ENCODE results near the gene NCAM1. TPM values are rescaled to one million over a fixed set of nuclear protein-coding genes. Genes with fewer than 3 reads are reported as not detected.

Gene NCAM1
- total RNA-seq, 1 experiment from 2014 or later, result not detected

DNA sequence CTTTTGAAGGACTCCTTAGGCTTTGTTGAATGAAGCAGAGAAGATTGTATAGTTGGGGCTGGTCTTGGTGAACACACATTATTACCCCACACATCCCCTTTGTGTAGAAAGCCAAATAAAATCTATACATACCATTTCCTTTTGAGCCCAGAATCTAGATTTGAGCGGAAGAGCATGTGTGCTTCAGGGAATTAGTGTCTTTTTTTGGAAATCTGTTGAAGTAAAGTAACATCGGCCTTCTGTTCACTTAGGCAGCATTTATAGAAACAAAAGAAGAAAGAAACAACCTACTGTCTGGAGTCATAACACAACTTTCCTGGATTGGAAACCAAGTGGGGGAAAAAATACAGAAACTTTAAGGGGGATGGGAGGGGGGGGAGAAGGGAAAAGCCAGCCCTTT lies 315.2 kb downstream of the NCAM1 start:
- no peaks in the 10 kb centered on the region for H3K4me1 ChIP-seq (ENCODE audit: insufficient read depth, low read length)
- TF ChIP-seq EZH2phosphoT487 (IDR thresholded peaks at IDR 0.05; ENCODE audit: borderline replicate concordance, low read length), result no peak
- TF ChIP-seq, protein P1, sequence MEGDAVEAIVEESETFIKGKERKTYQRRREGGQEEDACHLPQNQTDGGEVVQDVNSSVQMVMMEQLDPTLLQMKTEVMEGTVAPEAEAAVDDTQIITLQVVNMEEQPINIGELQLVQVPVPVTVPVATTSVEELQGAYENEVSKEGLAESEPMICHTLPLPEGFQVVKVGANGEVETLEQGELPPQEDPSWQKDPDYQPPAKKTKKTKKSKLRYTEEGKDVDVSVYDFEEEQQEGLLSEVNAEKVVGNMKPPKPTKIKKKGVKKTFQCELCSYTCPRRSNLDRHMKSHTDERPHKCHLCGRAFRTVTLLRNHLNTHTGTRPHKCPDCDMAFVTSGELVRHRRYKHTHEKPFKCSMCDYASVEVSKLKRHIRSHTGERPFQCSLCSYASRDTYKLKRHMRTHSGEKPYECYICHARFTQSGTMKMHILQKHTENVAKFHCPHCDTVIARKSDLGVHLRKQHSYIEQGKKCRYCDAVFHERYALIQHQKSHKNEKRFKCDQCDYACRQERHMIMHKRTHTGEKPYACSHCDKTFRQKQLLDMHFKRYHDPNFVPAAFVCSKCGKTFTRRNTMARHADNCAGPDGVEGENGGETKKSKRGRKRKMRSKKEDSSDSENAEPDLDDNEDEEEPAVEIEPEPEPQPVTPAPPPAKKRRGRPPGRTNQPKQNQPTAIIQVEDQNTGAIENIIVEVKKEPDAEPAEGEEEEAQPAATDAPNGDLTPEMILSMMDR (conservative IDR thresholded peaks at IDR 0.05; ENCODE audit: low read depth, low read length), result no peak
- no peak for TF ChIP-seq EZH2 (IDR thresholded peaks at IDR 0.05; ENCODE audit: low read length, unreplicated experiment)
- no peak for DNase-seq
- no peak overlapping the region for H2AFZ ChIP-seq (ENCODE audit: low read length)
- H3K9me3 ChIP-seq (ENCODE audit: low read length), result no peaks in the 10 kb centered on the region
- H4K20me1 ChIP-seq (ENCODE audit: low read length), result no peaks in the 10 kb centered on the region
- CTCF ChIA-PET, result no interaction called here
- intact Hi-C loops (cut with micrococcal nuclease), result no loop called here
- H3K36me3 ChIP-seq (ENCODE audit: low read depth, low read length), result no peaks in the 10 kb centered on the region
- no peak overlapping the region for H3K4me3 ChIP-seq (ENCODE audit: low read length)
- no peaks in the 10 kb centered on the region for H3K9me2 ChIP-seq (replicated peaks; ENCODE audit: low read length)
- H3K9ac ChIP-seq (ENCODE audit: low read length), result no peak overlapping the region
- H3K4me2 ChIP-seq (ENCODE audit: low read length), result no peak overlapping the region
- ATAC-seq, result no peak
- no TSS peak for BruUV-seq (replicated peaks)
- no peaks in the 10 kb centered on the region for H3K79me2 ChIP-seq (ENCODE audit: low read length)
- POLR2A ChIA-PET (ENCODE audit: unreplicated experiment), result no interaction called here
- H3K27ac ChIP-seq (ENCODE audit: low read length), result no peak overlapping the region
- no peaks in the 10 kb centered on the region for H3F3A ChIP-seq (ENCODE audit: low read length, unreplicated experiment)
- peaks cover 38% of the 10 kb centered on the region for H3K27me3 ChIP-seq (ENCODE audit: low read length)

DNA sequence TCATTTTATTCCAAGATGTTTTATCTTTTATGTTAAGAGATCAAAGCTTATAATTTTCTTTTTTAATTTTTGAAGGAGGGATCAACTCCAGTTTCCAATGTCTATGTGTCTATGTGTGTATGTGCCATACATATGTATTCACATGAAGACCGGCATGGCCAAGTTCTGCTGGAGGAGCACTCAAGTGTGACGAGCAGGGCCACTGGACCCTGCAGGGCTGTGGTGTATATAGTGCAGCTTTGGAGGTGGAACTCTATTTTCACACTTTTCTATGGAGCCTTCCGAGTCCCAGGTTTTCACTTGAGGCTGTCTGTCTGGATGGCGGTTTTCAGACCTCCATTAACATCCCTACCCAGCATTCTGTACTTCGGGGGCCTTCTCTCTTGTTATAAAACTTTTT lies 316.7 kb downstream of the NCAM1 start:
- intact Hi-C loops (cut with micrococcal nuclease), result no loop called here
- ATAC-seq (no peak), DNase-seq (no peak)
- TF ChIP-seq EZH2 (IDR thresholded peaks at IDR 0.05; ENCODE audit: low read length, unreplicated experiment) (no peak), EZH2phosphoT487 (IDR thresholded peaks at IDR 0.05; ENCODE audit: borderline replicate concordance, low read length) (no peak)
- TF ChIP-seq, protein P1 (conservative IDR thresholded peaks at IDR 0.05; ENCODE audit: low read depth, low read length), result no peak
- Histone ChIP-seq H3K4me2 (ENCODE audit: low read length) (no peak overlapping the region), H3K79me2 (ENCODE audit: low read length) (no peaks in the 10 kb centered on the region), H3F3A (ENCODE audit: low read length, unreplicated experiment) (no peaks in the 10 kb centered on the region), H4K20me1 (ENCODE audit: low read length) (no peaks in the 10 kb centered on the region), H3K9me2 (replicated peaks; ENCODE audit: low read length) (no peaks in the 10 kb centered on the region), H3K9ac (ENCODE audit: low read length) (no peak overlapping the region), H2AFZ (ENCODE audit: low read length) (no peak overlapping the region), H3K27ac (ENCODE audit: low read length) (no peak overlapping the region), H3K4me3 (ENCODE audit: low read length) (no peak overlapping the region), H3K4me1 (ENCODE audit: insufficient read depth, low read length) (no peaks in the 10 kb centered on the region), H3K9me3 (ENCODE audit: low read length) (no peaks in the 10 kb centered on the region), H3K27me3 (ENCODE audit: low read length) (peaks cover 38% of the 10 kb centered on the region), H3K36me3 (ENCODE audit: low read depth, low read length) (no peaks in the 10 kb centered on the region)
- BruUV-seq (replicated peaks), result no TSS peak
- CTCF ChIA-PET, result no interaction called here
- POLR2A ChIA-PET (ENCODE audit: unreplicated experiment), result no interaction called here

DNA sequence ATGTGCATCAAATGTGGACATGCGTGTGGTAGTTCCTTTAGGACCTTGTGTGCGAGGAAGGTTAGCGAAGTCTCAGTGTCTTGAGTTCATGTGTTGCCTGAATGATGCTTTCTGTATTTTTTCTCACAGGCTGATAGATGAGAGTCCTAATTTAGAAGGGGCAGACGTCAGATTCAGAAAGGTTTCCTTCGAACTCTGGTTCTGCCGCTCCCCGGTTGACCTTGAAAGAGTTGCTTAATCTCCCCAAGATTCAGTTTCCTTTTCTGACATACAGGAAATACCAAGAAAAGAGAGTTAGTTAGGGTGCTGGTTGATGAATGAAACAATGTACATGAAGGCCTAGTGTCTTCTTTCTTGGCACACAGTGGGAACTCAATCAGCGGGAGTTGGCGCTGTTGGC lies 317.3 kb downstream of the NCAM1 start:
- BruUV-seq (replicated peaks), result no TSS peak
- Histone ChIP-seq H3K36me3 (ENCODE audit: low read depth, low read length) (no peaks in the 10 kb centered on the region), H3K4me3 (ENCODE audit: low read length) (no peak overlapping the region), H3K79me2 (ENCODE audit: low read length) (no peaks in the 10 kb centered on the region), H3K4me2 (ENCODE audit: low read length) (no peak overlapping the region), H3K4me1 (ENCODE audit: insufficient read depth, low read length) (no peaks in the 10 kb centered on the region), H4K20me1 (ENCODE audit: low read length) (no peaks in the 10 kb centered on the region), H2AFZ (ENCODE audit: low read length) (no peak overlapping the region), H3K27me3 (ENCODE audit: low read length) (peaks cover 38% of the 10 kb centered on the region), H3K9ac (ENCODE audit: low read length) (no peak overlapping the region), H3K27ac (ENCODE audit: low read length) (no peak overlapping the region), H3K9me2 (replicated peaks; ENCODE audit: low read length) (no peaks in the 10 kb centered on the region), H3K9me3 (ENCODE audit: low read length) (no peaks in the 10 kb centered on the region), H3F3A (ENCODE audit: low read length, unreplicated experiment) (no peaks in the 10 kb centered on the region)
- TF ChIP-seq EZH2phosphoT487 (IDR thresholded peaks at IDR 0.05; ENCODE audit: borderline replicate concordance, low read length), result no peak
- no peak for TF ChIP-seq EZH2 (IDR thresholded peaks at IDR 0.05; ENCODE audit: low read length, unreplicated experiment)
- TF ChIP-seq, protein P1 (conservative IDR thresholded peaks at IDR 0.05; ENCODE audit: low read depth, low read length), result no peak
- ChIA-PET POLR2A (ENCODE audit: unreplicated experiment) (no interaction called here), CTCF (no interaction called here)
- DNase-seq (no peak), ATAC-seq (no peak)
- intact Hi-C loops (cut with micrococcal nuclease), result no loop called here

Data from PC-3 (cell line).